ENCODE results near the gene TNS4.

Gene TNS4

GRCh38 chr17:40516581-40517285 lies 15.3 kb upstream of the TNS4 start:
- FAIRE-seq = no peak

DNA sequence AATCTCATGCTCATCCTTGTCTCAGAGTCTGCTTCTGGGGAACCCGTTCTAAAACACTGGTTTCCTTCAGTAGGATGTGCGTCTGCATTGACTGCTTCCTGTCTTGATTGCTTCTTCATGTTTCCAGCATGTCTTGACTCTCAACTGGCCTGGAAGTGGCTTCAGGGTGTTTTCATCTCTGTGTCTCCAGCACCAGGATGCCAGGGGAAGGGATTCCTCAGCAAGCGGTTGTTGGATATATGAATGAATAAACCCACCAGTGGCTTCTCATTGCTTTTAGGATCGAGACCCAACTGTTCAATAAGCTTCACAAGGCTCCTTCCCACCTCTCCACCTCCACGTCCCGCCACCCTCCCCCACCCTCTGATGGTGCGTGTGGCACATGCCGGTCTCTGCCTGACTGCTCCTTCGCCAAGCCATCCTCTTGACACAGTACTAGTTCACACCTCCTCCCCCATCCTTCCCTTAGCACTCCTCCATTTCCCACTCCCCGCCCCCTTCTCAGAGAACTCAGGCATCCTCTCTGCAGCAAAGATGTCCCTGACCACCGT lies 14.1 kb upstream of the TNS4 start:
- FAIRE-seq = no peak

DNA sequence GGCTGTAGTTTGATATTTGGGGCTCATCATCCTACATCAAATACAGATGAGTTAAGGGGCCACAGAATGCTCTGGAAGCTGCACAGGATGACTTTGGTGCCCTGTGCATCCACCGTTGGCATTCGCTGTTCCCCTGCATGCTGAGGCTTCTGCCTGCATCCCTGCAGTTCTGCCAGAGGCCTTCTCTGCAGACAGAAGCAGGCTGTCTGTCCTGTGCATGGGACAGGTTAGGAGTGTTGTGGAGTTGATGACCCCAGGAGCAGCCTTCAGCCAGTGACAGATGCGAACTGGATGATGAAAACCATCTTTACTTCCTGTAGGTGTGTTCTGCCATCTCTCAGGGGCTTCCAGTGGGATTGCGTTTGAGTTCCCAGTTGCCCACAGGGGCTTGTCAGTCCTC lies 13.6 kb upstream of the TNS4 start:
- FAIRE-seq = no peak

- no peak for FAIRE-seq
These were observed 12.8 kb upstream of the TNS4 start for GRCh38 chr17:40514013-40514875.

DNA sequence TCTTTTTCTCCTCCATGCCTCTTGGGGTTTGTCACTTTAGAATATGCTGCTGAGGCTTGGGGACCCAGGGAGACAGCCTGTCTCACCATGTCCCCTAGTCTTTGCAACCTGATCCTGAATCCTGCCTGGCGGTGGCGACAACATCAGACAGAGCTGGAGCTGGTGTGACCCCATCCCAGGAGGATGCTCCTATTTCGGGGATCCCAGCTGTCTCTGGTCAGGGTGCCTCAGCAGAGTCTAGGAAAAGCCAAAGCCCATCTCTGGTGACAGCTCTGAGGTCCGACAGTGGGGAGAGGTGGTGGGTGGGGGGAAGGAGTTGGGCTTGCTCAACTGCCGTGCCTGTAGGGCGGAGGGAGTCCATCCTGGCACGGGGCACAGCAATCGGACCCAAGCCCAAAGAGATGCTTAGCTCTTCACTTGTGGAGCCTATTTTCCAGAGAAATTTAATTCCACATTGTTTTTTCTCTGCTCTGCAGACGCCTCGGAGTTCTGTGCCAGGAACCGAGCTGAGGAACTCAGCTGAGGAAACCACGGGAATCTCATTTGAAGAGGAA lies 10.3 kb upstream of the TNS4 start:
- no peak for FAIRE-seq

GRCh38 chr17:40511136-40511535 lies 9.7 kb upstream of the TNS4 start:
- FAIRE-seq = no peak

- no peak for FAIRE-seq
These were observed 8.9 kb upstream of the TNS4 start for GRCh38 chr17:40510328-40510648.

DNA sequence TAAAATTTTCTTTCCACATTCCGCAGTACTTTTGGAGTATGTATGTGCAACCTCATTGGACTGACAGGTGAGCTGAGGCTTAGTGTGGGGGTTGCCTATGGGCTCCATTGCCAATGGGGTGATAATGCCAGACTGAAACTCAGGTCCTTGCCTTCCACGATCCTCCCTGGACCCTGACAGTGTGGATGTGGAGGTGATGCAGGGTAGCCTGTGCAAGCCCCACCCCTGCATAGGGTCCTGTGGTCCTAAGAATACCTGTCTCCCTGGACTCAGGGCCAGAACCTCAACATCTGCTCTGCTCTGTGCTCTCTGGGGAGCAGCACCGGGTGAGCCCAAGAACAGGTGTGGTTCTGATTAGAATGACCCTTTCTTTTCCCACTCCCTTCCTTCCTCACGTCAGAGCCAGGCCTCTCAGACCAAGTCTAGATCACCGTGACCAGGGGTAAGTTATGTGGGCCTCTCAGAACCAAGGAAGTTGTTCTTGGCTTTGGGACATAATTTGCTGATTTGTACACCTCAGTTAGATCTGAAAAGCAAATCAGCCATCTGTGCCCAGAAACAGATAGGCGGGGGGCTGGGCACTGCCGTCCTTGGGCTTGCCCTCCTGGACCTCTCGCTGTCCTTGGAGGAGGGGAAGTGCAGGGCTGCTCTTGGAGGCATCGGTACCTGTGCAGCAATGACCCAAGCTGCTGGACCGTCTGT lies 8.4 kb upstream of the TNS4 start:
- FAIRE-seq = no peak

GRCh38 chr17:40506786-40507185 lies 5.4 kb upstream of the TNS4 start:
- FAIRE-seq = no peak

DNA sequence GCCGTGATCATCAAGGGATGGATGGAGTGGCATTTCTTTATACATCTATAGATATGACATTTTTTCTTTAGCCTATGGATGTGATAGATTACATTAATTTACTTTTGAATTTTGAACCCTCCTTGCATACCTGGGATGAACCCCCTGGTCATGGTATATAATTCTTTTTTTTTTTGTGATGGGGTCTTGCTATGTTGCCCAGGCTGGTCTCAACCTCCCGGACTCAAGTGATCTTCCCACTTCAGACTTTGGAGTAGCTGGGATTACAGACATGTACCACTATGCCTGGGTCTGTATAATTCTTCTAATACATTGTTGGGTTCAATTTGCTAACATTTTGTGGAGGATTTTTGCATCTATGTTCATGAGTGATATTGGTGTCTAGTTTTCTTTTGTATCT lies 1.7 kb upstream of the TNS4 start:
- no peak for FAIRE-seq

- FAIRE-seq = no peak
These were observed 1.3 kb upstream of the TNS4 start for GRCh38 chr17:40502716-40503115.

- FAIRE-seq = no peak
These were observed 714 bp downstream of the TNS4 start for GRCh38 chr17:40500709-40501108.

GRCh38 chr17:40500190-40500589 lies 1.2 kb downstream of the TNS4 start:
- no peak for FAIRE-seq

DNA sequence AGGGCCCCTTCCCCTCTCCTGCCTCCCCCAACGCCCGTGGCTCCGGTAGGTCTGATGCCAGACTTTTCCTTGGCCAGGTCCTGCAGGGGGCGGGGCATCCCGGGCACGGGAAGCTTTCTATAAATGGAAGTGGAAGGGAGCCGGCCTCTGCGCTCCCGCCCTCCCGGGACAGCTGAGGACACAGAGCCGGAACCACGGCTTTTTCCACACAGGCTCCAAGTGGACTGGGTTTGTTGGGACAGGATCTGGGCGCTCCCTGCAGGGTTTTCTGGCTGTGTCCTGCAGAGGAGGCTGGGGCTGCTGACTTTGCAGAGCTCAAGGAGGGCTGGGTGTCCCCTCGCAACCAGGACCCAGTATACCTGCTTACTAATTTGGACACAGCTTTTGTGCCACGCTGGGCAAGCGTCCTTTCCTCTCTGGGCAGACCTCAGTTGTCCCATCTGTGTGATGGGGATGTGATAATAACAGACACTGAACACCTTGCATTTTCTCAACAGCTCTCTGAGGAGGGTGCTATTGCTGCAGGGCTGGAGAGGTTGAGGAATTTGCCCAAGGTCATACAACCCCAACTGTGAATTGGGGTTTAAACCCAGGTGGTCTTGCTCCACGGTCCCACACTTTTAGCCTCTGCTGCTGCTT lies 1.8 kb downstream of the TNS4 start:
- FAIRE-seq = no peak

DNA sequence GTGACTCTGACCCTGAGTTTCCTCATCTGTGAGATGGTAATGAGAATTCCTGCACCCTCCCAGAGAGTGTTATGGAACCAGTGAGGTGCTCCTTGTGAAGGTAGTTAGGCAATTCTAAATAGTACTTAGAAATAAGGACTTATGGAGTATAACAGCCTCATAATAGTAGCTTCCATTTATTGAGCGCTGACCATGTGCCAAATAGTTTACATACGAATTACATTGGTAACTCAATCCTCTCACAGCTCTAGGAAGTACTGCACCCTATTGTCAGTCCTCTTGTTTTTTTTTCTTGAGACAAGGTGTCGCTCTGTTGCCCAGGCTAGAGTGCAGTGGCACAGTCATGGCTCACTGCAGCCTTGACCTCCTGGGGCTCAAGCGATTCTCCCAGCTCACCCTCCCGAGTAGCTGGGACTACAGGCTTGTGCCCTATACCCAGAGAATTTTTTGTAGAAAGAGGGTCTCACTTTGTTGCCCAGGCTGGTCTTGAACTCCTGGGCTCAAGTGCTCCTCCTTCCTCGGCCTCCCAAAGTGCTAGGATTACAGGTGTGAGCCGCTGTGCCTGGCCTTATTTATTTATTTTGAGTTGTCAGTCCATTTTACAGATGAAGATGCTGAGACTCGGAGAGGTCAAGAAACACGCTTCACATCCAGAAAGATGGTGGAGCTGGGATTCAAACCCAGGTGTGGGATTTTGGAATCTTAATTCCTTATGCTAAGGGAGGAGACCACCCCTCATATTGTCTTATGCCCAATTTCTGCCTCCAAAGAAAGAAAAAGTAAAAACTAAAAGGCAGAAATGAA lies 2.9 kb downstream of the TNS4 start:
- no peak for FAIRE-seq

DNA sequence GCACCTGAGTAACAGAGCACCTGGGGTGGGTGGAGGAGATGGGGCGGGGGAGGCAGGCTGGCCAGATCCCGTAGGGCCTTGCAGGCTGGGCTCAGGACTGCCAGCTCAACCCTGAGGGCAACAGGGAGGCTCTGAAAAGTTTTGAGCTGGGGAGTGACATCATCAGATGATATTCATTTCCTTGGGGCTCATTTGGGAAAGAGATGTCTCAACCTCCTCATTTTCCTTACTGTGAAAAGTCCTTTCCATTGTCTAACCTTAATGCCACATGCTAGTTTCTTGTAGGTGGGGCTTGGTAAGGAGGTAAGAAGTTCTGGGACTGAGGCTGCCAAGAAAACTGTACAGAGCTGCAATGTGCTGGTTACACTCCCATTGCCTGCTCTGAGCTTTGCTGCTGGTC lies 3.7 kb downstream of the TNS4 start:
- no peak for FAIRE-seq

DNA sequence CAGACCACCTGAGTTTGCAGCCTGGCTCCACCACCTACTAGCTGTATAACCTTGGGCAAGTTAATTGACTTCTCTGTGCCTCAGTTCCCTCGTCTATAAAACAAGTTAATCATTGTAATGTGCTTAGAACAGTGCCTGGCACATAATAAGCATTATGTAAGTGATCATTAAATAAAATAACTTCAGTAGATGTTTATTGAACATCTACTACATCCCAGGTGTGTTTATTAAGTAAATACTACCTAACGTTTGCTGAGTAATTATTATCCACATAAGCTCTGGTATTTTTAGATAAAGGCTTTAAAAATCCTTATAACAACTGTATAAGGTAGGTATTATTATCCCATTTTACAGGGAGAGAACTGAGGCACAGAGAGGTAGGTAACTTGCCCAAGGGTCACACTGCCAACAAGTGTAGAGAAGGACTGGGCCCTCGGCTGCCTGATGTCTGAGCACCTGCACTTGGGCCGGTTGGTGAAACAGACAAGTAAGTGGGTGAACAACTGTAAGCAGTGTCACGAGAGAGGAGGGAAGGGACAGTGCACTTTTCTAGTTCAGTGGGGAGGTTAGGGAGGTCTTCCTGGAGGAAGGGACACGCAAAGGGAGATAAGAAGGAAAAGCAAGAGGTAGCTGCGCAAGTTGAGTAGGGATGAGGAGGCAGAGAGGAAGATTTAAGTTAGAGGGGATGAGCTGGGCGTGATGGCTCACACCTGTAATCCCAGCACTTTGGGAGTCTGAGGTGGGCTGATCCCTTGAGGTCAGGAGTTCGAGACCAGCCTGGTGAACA lies 4.6 kb downstream of the TNS4 start:
- FAIRE-seq = no peak

- no peak for FAIRE-seq
These were observed 5.3 kb downstream of the TNS4 start for GRCh38 chr17:40496170-40496569.

GRCh38 chr17:40495140-40495539 lies 6.3 kb downstream of the TNS4 start:
- FAIRE-seq = no peak

DNA sequence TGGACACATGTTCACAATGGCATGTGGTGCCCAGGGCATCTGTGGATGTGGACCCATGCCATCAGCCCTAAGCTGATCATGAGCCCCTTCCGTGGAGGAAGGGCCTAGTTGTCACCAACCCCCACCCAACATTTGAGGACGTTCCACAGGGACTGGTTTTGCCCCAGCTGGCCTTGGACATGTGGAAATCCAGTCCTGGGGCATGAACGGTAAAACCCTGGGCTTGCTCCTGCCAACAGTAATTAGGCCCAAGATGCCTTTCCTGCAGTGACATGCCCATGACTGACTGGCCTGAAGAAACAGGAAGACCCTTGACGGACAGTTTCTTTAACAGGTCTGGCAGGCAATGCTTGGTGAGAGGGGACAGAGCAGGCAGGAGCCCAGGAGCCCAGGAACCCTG lies 7.7 kb downstream of the TNS4 start:
- FAIRE-seq = no peak

DNA sequence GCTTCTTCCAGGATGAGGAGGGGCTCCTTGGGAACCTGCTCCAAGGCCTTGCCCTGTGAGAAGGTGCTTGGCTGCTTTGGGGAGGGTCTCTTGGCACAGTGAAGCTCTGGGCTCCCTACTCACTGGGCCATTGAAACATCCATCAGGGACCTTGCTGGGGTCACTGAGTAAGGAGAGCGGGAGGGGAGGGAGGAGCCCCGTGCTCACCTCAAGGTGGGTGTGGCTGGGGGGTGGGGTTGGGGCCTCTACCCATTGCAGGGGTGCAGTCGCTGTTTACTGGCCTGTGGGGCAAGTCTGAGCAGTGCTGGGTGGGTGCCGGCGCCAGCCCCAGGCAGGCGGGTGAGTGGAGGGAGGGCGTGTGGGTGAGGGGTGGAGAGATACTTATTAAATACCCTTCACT lies 9.9 kb downstream of the TNS4 start:
- no peak for FAIRE-seq

Data from G401.6 (cell line).